Neural cell (in vitro differentiated cells): ENCODE results near the gene TROAP. TPM values are rescaled to one million over a fixed set of nuclear protein-coding genes. Genes with fewer than 3 reads are reported as not detected.

Experiments
- H2AFZ ChIP-seq: fragments of 200-600, 300-800 bp; sonication (generic), shearing (Covaris generic); 2 replicates; pipeline ENCODE4 v1.6.0; 2014; ENCODE audit warnings: low read depth, mild to moderate bottlenecking, antibody characterized with exemption, low read length, moderate library complexity
- H3F3A ChIP-seq: fragments of 200-600 bp; shearing (Covaris generic); 2 replicates; pipeline ENCODE4 v1.6.1; 2016; ENCODE audit warnings: mild to moderate bottlenecking, moderate library complexity, mixed read lengths, antibody characterized with exemption, low read length; ENCODE audit not compliant: insufficient read depth, poor library complexity, severe bottlenecking
- H3K27ac ChIP-seq: fragments of 200-600, 300-800 bp; sonication (generic), shearing (Covaris generic); 2 replicates; pipeline ENCODE4 v1.5.1; 2014; ENCODE audit warnings: mild to moderate bottlenecking, low read length, moderate library complexity
- H3K27me3 ChIP-seq: fragments of 300-800, 200-600 bp; sonication (generic), shearing (Covaris generic); 2 replicates; pipeline ENCODE4 v1.6.0; 2014; ENCODE audit warnings: mild to moderate bottlenecking, low read depth, low read length, moderate library complexity; ENCODE audit not compliant: insufficient read depth
- H3K36me3 ChIP-seq: fragments of 300-800, 200-600 bp; sonication (generic), shearing (Covaris generic); 2 replicates; pipeline ENCODE4 v1.5.1; 2014; ENCODE audit warnings: mild to moderate bottlenecking, antibody characterized with exemption, low read length, moderate library complexity; ENCODE audit not compliant: insufficient read depth
- H3K4me2 ChIP-seq: fragments of 300-800, 200-600 bp; sonication (generic), shearing (Covaris generic); 2 replicates; pipeline ENCODE4 v1.6.0; 2014; ENCODE audit warnings: mild to moderate bottlenecking, low read length
- H3K4me3 ChIP-seq: fragments of 300-800, 200-600 bp; sonication (generic), shearing (Covaris generic); 2 replicates; pipeline ENCODE4 v1.5.1; 2014; ENCODE audit warnings: mild to moderate bottlenecking, low read length, moderate library complexity
- H3K79me2 ChIP-seq: fragments of 200-600 bp; shearing (Covaris generic); replicated peaks from 2 replicates; pipeline ENCODE4 v1.6.0; 2014; ENCODE audit warnings: mild to moderate bottlenecking, low read length, moderate library complexity; ENCODE audit not compliant: insufficient read depth
- H3K9ac ChIP-seq: fragments of 300-800, 200-600 bp; sonication (generic), shearing (Covaris generic); 2 replicates; pipeline ENCODE4 v1.6.1; 2016; ENCODE audit warnings: mild to moderate bottlenecking, low read length, mixed read lengths
- H3K9me2 ChIP-seq: fragments of 200-600 bp; shearing (Covaris generic); 2 replicates; pipeline ENCODE4 v1.6.1; 2016; ENCODE audit warnings: mild to moderate bottlenecking, low read length, mixed read lengths; ENCODE audit not compliant: insufficient read depth
- H3K9me3 ChIP-seq: fragments of 200-600, 300-800 bp; sonication (generic), shearing (Covaris generic); 2 replicates; pipeline ENCODE4 v1.6.1; 2016; ENCODE audit warnings: mild to moderate bottlenecking, mixed run types, low read length, moderate library complexity, mixed read lengths
- H4K20me1 ChIP-seq: fragments of 200-600 bp; shearing (Covaris generic); 2 replicates; pipeline ENCODE4 v1.6.1; 2016; ENCODE audit warnings: mild to moderate bottlenecking, mixed run types; ENCODE audit not compliant: insufficient read depth
- EP300 ChIP-seq: fragments of 450-650 bp; conservative IDR thresholded peaks from 2 replicates; pipeline ENCODE4 v1.6.1; 2014; ENCODE audit warnings: antibody characterized with exemption, mild to moderate bottlenecking, moderate library complexity; ENCODE audit not compliant: poor library complexity, severe bottlenecking
- EZH2 ChIP-seq: fragments of 200-600, 300-800 bp; shearing (Covaris generic), sonication (generic); IDR thresholded peaks from 2 replicates; pipeline ENCODE4 v1.6.1; 2014; ENCODE audit warnings: antibody characterized with exemption, low read length, borderline replicate concordance, mild to moderate bottlenecking; ENCODE audit not compliant: insufficient read depth, poor library complexity, severe bottlenecking
- MXI1 ChIP-seq: fragments of 450-650 bp; conservative IDR thresholded peaks from 2 replicates; pipeline ENCODE4 v1.6.1; 2014; ENCODE audit warnings: antibody characterized with exemption, mild to moderate bottlenecking; ENCODE audit not compliant: poor library complexity, severe bottlenecking
- POLR2AphosphoS5 ChIP-seq: IDR thresholded peaks from 2 replicates; pipeline ENCODE4 v1.6.1; 2012
- RAD21 ChIP-seq: fragments of 450-650 bp; conservative IDR thresholded peaks from 2 replicates; pipeline ENCODE4 v1.6.1; 2014; ENCODE audit warnings: antibody characterized with exemption, mild to moderate bottlenecking, moderate library complexity
- REST ChIP-seq: IDR thresholded peaks from 2 replicates; pipeline ENCODE4 v1.6.1; 2012; ENCODE audit warnings: borderline replicate concordance
- SMC3 ChIP-seq: fragments of 450-650 bp; conservative IDR thresholded peaks from 2 replicates; pipeline ENCODE4 v1.6.1; 2014; ENCODE audit warnings: antibody characterized with exemption, mild to moderate bottlenecking, moderate library complexity; ENCODE audit not compliant: poor library complexity
- TAF1 ChIP-seq: IDR thresholded peaks from 2 replicates; pipeline ENCODE4 v1.6.1; 2012; ENCODE audit warnings: low read depth
- polyA plus RNA-seq: library from polyadenylated mRNA; depleted of rRNA; stranded (reverse); fragments of >200 nt; gene quantifications from 2 replicates; pipeline ENCODE4 v1.2.3, GENCODE V29; 2014
- TF ChIP-seq, protein P1 (sequence below): fragments of 450-650 bp; IDR thresholded peaks from 2 replicates; pipeline ENCODE4 v1.5.1; 2014; ENCODE audit warnings: antibody characterized with exemption, mild to moderate bottlenecking, moderate library complexity; ENCODE audit not compliant: poor library complexity, severe bottlenecking

Gene TROAP
- polyA plus RNA-seq, 1 donor from 2014 or later: 1.3 TPM

DNA sequence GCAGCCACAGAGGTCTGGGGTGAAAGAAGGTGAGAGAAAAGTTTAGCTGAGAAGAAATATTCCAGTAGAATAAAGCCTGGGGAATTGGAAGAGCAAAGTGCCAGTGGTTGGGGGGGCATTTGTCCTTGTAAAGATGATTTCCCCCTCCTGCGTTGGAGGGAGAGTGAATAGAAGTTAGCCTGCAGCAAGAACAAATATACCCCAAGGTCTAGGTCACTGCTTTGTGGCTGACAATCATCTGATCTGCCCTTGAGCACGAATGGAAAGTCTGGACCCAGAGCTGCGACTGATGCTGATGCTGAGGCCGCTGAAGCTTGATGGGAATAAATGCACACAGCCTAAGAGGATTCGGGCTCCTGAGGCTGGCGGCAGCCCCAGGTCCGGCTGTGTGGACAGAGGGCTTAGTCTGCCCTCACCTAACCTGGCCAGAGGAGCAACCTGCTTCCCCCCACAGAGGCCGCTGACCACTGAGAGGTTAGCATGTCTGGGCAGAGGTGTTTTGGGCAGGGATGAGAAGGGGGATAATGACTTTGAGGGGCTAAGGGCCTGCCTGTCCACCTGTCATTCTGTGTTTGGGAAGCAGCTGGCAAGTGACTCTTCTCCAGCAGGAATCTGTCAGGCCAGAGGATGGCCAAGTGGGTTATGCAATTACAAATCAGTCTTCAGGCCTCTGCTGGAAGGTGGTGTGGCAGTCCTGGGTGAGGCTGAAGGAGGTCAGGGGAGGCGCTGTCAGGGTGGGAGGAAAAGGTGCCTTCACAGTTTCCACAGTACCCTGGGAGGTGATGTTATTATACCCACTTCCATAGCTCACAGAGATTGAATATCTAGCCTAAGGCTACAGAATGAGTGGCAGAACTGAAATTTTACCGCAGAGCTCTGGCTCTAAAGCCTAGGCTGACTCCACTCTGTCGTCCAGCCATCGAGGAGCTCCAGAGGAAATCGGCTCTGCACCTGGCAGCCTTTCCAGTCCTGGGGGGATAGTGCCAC is 46.5 kb upstream of the TROAP start:
- Histone ChIP-seq H3K9ac (no peak overlapping the region), H3K79me2 (no peaks in the 10 kb centered on the region), H4K20me1 (no peaks in the 10 kb centered on the region), H3K36me3 (no peaks in the 10 kb centered on the region), H3K9me2 (no peaks in the 10 kb centered on the region), H2AFZ (no peak overlapping the region), H3K9me3 (no peaks in the 10 kb centered on the region), H3K27me3 (no peaks in the 10 kb centered on the region), H3K27ac (no peak overlapping the region), H3K4me3 (no peak overlapping the region), H3F3A (no peaks in the 10 kb centered on the region), H3K4me2 (no peak overlapping the region)
- TF ChIP-seq SMC3: no peak
- TF ChIP-seq RAD21: no peak
- no peak for TF ChIP-seq TAF1
- TF ChIP-seq EP300: no peak
- TF ChIP-seq EZH2: no peak
- TF ChIP-seq REST: no peak
- no peak for TF ChIP-seq POLR2AphosphoS5
- TF ChIP-seq, protein P1, sequence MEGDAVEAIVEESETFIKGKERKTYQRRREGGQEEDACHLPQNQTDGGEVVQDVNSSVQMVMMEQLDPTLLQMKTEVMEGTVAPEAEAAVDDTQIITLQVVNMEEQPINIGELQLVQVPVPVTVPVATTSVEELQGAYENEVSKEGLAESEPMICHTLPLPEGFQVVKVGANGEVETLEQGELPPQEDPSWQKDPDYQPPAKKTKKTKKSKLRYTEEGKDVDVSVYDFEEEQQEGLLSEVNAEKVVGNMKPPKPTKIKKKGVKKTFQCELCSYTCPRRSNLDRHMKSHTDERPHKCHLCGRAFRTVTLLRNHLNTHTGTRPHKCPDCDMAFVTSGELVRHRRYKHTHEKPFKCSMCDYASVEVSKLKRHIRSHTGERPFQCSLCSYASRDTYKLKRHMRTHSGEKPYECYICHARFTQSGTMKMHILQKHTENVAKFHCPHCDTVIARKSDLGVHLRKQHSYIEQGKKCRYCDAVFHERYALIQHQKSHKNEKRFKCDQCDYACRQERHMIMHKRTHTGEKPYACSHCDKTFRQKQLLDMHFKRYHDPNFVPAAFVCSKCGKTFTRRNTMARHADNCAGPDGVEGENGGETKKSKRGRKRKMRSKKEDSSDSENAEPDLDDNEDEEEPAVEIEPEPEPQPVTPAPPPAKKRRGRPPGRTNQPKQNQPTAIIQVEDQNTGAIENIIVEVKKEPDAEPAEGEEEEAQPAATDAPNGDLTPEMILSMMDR: no peak
- no peak for TF ChIP-seq MXI1

GRCh38 chr12:49277466-49277865 is 45.6 kb upstream of the TROAP start:
- Histone ChIP-seq H3F3A (no peaks in the 10 kb centered on the region), H3K79me2 (no peaks in the 10 kb centered on the region), H3K27me3 (no peaks in the 10 kb centered on the region), H4K20me1 (no peaks in the 10 kb centered on the region), H3K4me3 (no peak overlapping the region), H3K9ac (no peak overlapping the region), H3K9me3 (no peaks in the 10 kb centered on the region), H3K9me2 (no peaks in the 10 kb centered on the region), H3K27ac (no peak overlapping the region), H3K36me3 (no peaks in the 10 kb centered on the region), H3K4me2 (no peak overlapping the region), H2AFZ (no peak overlapping the region)
- no peak for TF ChIP-seq TAF1
- TF ChIP-seq POLR2AphosphoS5: no peak
- no peak for TF ChIP-seq RAD21
- no peak for TF ChIP-seq MXI1
- TF ChIP-seq, protein P1: no peak
- no peak for TF ChIP-seq EP300
- no peak for TF ChIP-seq EZH2
- no peak for TF ChIP-seq REST
- no peak for TF ChIP-seq SMC3
